B cell (primary cell): Measurements from ENCODE around the gene SMPD3. TPM values are rescaled to one million over a fixed set of nuclear protein-coding genes. Genes with fewer than 3 reads are reported as not detected.

Experiments used
- ATAC-seq: fragments of 200-7000 bp; cut with Tn5 transposase; one replicate; pipeline ENCODE4 v1.10.0; 2021; ENCODE audit warnings: low read depth, mild to moderate bottlenecking, moderate number of reproducible peaks, moderate library complexity
- CTCF ChIA-PET: fragments of 350-600 bp; sonication (Branson Sonifier 250); formaldehyde crosslinking; loops from one replicate; lab custom pipeline; 2021; ENCODE audit warnings: antibody characterized with exemption, inconsistent platforms; lab: Charles Lee
- POLR2A ChIA-PET: fragments of 350-600 bp; sonication (Branson Sonifier 250); formaldehyde crosslinking; loops from one replicate; lab custom pipeline; 2021; ENCODE audit warnings: antibody characterized with exemption; lab: Charles Lee
- DNase-seq: peaks from one replicate; pipeline ENCODE4 v3.0.0; 2013
- H2AFZ ChIP-seq: 2 replicates; pipeline ENCODE4 v1.6.1; 2012; ENCODE audit warnings: mild to moderate bottlenecking, low read depth, low read length; ENCODE audit not compliant: insufficient read depth, poor library complexity, severe bottlenecking
- H3K27ac ChIP-seq, 2 donors: 1 replicate in 1 of 2; 2 replicates in 1 of 2; pipeline ENCODE4 v1.5.1; 2012 to 2013; ENCODE audit warnings: low read length in 2 of 2, mild to moderate bottlenecking in 2 of 2, moderate library complexity in 1 of 2
- H3K27me3 ChIP-seq, 4 experiments: fragments of 200-600 bp in 1 of 4; sonication (generic) in 1 of 4; replicated peaks in 1 of 4; 1 replicate in 2 of 4; 2 replicates in 2 of 4; pipeline versions ENCODE4 v1.6.1 to v1.7.0; 2013 to 2016; ENCODE audit warnings: low read length in 3 of 4, mild to moderate bottlenecking in 2 of 4, mixed read lengths in 1 of 4, moderate library complexity in 1 of 4; ENCODE audit not compliant: insufficient read depth in 4 of 4, control insufficient read depth in 3 of 4; ENCODE audit errors: control extremely low read depth in 1 of 4
- H3K36me3 ChIP-seq, 2 experiments: replicated peaks in 1 of 2; 1 replicate in 1 of 2; 2 replicates in 1 of 2; pipeline versions ENCODE4 v1.6.1 to v1.7.1; 2013; ENCODE audit warnings: low read length in 1 of 2; ENCODE audit not compliant: insufficient read depth in 2 of 2, control insufficient read depth in 1 of 2; ENCODE audit errors: control extremely low read depth in 1 of 2, extremely low read depth in 1 of 2
- H3K4me1 ChIP-seq, 2 donors: fragments of 200-600 bp in 1 of 2; sonication (generic) in 1 of 2; 1 replicate in 1 of 2; 2 replicates in 1 of 2; pipeline versions ENCODE4 v1.5.1 to v1.6.1; 2013 to 2017; ENCODE audit warnings: low read length in 2 of 2; ENCODE audit not compliant: control insufficient read depth in 2 of 2, insufficient read depth in 2 of 2
- H3K4me2 ChIP-seq: replicated peaks from 2 replicates; pipeline ENCODE3; 2012; ENCODE audit warnings: mild to moderate bottlenecking, low read depth, low read length; ENCODE audit not compliant: poor library complexity, severe bottlenecking
- H3K4me3 ChIP-seq, 5 experiments: fragments of 200-600 bp in 1 of 5; sonication (generic) in 1 of 5; 1 replicate in 3 of 5; 2 replicates in 2 of 5; pipeline versions ENCODE4 v1.5.1 to v1.7.0; 2011 to 2016; ENCODE audit warnings: low read length in 4 of 5, mild to moderate bottlenecking in 4 of 5, low read depth in 2 of 5, control low read depth in 1 of 5, moderate library complexity in 1 of 5; ENCODE audit not compliant: insufficient read depth in 1 of 5; ENCODE audit errors: control extremely low read depth in 1 of 5, extremely low read depth in 1 of 5
- H3K79me2 ChIP-seq: fragments of 200-600 bp; sonication (generic); one replicate; pipeline ENCODE4 v1.6.0; 2016; ENCODE audit warnings: low read length; ENCODE audit not compliant: control insufficient read depth, insufficient read depth
- H3K9ac ChIP-seq: fragments of 200-600 bp; sonication (generic); 2 replicates; pipeline ENCODE4 v1.6.1; 2017; ENCODE audit warnings: mild to moderate bottlenecking, low read length, moderate library complexity
- H3K9me3 ChIP-seq, 3 donors: one replicate each; pipeline versions ENCODE4 v1.6.1 to v1.7.1; 2013; ENCODE audit warnings: low read length in 2 of 3; ENCODE audit not compliant: control insufficient read depth in 2 of 3, insufficient read depth in 1 of 3; ENCODE audit errors: control extremely low read depth in 1 of 3
- H4K20me1 ChIP-seq: 2 replicates; pipeline ENCODE4 v1.6.0; 2012; ENCODE audit warnings: mild to moderate bottlenecking, low read length; ENCODE audit not compliant: insufficient read depth, control insufficient read depth, poor library complexity, severe bottlenecking
- H3K27ac Mint-ChIP-seq: one replicate; pipeline ENCODE4 v1.8.0; 2021; ENCODE audit warnings: mixed read lengths
- H3K27me3 Mint-ChIP-seq: one replicate; pipeline ENCODE4 v1.8.0; 2021; ENCODE audit warnings: mixed read lengths
- H3K4me1 Mint-ChIP-seq: one replicate; pipeline ENCODE4 v1.8.0; 2021; ENCODE audit warnings: mixed read lengths
- H3K4me3 Mint-ChIP-seq: one replicate; pipeline ENCODE4 v1.8.0; 2021; ENCODE audit warnings: mixed read lengths
- H3K9me3 Mint-ChIP-seq: one replicate; pipeline ENCODE4 v1.8.0; 2022; ENCODE audit warnings: mixed read lengths; ENCODE audit not compliant: insufficient read depth
- EZH2 ChIP-seq: IDR thresholded peaks from 2 replicates; pipeline ENCODE4 v1.6.1; 2012; ENCODE audit warnings: borderline replicate concordance, low read depth, mild to moderate bottlenecking, moderate library complexity, low read length; ENCODE audit not compliant: insufficient read depth, poor library complexity, severe bottlenecking
- WGBS: methylation state at CpG from one replicate; pipeline ENCODE4 v1.1.5; 2013; ENCODE audit warnings: missing lambda C conversion rate; ENCODE audit not compliant: insufficient coverage; 5-methylcytosine and 5-hydroxymethylcytosine counted together
- intact Hi-C: fragments of 100-400 bp; cut with micrococcal nuclease; formaldehyde crosslinking; loops from one replicate; pipeline ENCODE4 v1.10.0; 2022
- polyA plus RNA-seq: library from polyadenylated mRNA; depleted of rRNA; stranded (reverse); fragments of >200 nt; gene quantifications from 2 replicates; pipeline ENCODE4 v1.2.3, GENCODE V29; 2012
- total RNA-seq, 2 donors: library from RNA; stranded (reverse); fragments of 120-200 nt in 1 of 2; gene quantifications; 1 replicate in 1 of 2; 2 replicates in 1 of 2; pipeline versions ENCODE4 v1.2.3 to v1.2.4, GENCODE V29; 2013 to 2022
- TF ChIP-seq, protein P1 (sequence below): fragments of 200-600 bp; IDR thresholded peaks from one replicate; pipeline ENCODE4 v1.8.0; 2022; ENCODE audit warnings: antibody characterized with exemption, mild to moderate bottlenecking

Gene SMPD3
- total and polyA plus RNA-seq, 2 donors (not counting 1 experiment from before 2014, with no cell fraction given), result 1.2 to 2.8 TPM

DNA sequence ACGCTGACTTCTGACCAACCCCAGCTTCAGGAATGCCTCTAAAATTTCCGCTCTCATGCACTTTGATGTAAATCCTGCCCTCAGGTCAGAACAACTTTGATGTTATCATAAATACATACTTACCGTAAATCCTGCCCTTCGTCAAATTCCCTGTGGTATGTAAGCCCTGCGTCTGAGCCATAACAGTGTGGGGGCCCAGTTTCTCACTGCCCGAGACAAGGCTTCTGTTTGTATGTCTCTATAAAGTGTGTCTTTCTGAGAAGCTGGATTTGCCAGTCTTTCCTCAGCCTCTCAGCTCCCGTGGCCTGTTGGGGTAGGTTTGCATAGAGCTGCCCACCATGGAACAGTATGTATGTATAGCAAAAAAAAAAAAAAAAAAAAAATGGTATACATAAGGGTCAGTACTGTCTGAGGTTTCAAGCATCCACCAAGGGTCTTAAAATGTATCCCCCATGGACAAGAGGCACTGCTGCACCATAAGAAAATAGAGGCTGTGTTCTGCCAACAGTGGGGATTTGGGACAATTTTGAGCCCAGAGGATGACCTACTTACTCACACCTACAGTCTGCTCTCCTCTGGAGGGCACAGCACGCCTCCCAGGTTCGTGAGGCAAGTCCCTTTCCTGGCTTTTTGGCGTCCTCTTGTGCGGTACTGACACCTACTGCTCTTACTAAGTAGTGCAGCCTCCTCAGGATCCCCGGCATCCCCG is 120.0 kb downstream of the SMPD3 start:
- no peaks in the 10 kb centered on the region for H3K9me3 ChIP-seq
- peak; percentile 99 for ATAC-seq
- no peak overlapping the region for H3K27ac Mint-ChIP-seq
- peaks cover 14% of the 10 kb centered on the region for H3K4me1 Mint-ChIP-seq
- no peak overlapping the region for H3K27ac ChIP-seq
- peaks cover 2% of the 10 kb centered on the region for H3K79me2 ChIP-seq
- H3K9me3 Mint-ChIP-seq, result no peaks in the 10 kb centered on the region
- no peak overlapping the region for H3K4me3 ChIP-seq
- no peaks in the 10 kb centered on the region for H3K27me3 ChIP-seq
- CTCF ChIA-PET, result interaction anchor here (0.6 to 17.5 kb wide), 24 partner anchors 9 to 256 kb away, joined by 3 to 554 read pairs (median 6); partner anchors contain the start of genes ESRP2, PLA2G15, PRMT7 and SLC7A6
- TF ChIP-seq, protein P1, sequence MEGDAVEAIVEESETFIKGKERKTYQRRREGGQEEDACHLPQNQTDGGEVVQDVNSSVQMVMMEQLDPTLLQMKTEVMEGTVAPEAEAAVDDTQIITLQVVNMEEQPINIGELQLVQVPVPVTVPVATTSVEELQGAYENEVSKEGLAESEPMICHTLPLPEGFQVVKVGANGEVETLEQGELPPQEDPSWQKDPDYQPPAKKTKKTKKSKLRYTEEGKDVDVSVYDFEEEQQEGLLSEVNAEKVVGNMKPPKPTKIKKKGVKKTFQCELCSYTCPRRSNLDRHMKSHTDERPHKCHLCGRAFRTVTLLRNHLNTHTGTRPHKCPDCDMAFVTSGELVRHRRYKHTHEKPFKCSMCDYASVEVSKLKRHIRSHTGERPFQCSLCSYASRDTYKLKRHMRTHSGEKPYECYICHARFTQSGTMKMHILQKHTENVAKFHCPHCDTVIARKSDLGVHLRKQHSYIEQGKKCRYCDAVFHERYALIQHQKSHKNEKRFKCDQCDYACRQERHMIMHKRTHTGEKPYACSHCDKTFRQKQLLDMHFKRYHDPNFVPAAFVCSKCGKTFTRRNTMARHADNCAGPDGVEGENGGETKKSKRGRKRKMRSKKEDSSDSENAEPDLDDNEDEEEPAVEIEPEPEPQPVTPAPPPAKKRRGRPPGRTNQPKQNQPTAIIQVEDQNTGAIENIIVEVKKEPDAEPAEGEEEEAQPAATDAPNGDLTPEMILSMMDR, result peak; percentile 96
- TF ChIP-seq EZH2, result no peak
- DNase-seq, result peak; percentile 86
- no peaks in the 10 kb centered on the region for H3K27me3 Mint-ChIP-seq
- H3K36me3 ChIP-seq, result peaks cover 0 to 21% of the 10 kb centered on the region in 2 experiments
- H2AFZ ChIP-seq, result no peak overlapping the region
- H4K20me1 ChIP-seq, result no peaks in the 10 kb centered on the region
- POLR2A ChIA-PET, result interaction anchor here (0.5 to 0.7 kb wide), 2 partner anchors 41 to 57 kb away, joined by 3 read pairs; no protein-coding TSS in a partner anchor
- intact Hi-C loops, result loop anchor here (1.0 to 2.0 kb wide), 4 partner anchors 18 to 91 kb away; partner anchors contain the start of gene SLC7A6OS
- 50% methylated on average over 8 of the region's 13 CpGs for WGBS
- peaks cover 11 to 16% of the 10 kb centered on the region in 2 donors for H3K4me1 ChIP-seq
- no peak overlapping the region for H3K4me2 ChIP-seq
- H3K9ac ChIP-seq, result no peak overlapping the region
- no peak overlapping the region for H3K4me3 Mint-ChIP-seq

DNA sequence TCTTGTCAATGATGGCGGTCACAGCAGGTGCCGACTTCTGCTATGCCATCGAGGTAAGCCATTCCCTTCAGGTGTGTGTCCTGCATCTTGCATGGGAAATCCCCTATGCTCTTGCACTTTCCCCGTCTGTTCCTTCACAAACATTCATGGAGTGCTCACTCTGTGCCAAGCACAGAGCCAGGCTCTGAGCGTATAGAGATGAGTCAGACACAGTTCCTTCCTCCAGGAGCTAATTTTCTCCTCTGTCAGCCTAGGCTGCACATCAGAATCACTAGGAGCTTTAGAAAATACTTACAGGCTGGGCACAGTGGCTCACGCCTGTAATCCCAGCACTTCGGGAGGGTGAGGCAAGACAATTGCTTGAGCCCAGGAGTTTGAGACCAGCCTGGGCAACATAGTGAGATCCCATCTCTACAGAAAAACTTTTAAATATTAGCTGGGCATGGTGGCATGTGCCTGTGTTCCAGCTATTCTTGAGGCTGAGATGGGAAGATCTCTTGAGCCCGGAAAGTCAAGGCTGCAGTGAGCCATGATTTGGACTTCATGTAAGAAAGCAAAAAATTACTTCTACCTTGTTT is 123.4 kb downstream of the SMPD3 start:
- no peak overlapping the region for H3K27ac Mint-ChIP-seq
- peaks cover 3% of the 10 kb centered on the region for H3K4me1 Mint-ChIP-seq
- H3K4me1 ChIP-seq, result peaks cover 0 to 2% of the 10 kb centered on the region in 2 donors
- H4K20me1 ChIP-seq, result no peaks in the 10 kb centered on the region
- no peak overlapping the region for H3K4me2 ChIP-seq
- TF ChIP-seq EZH2, result no peak
- TF ChIP-seq, protein P1, result no peak
- H3K4me3 Mint-ChIP-seq, result no peak overlapping the region
- H2AFZ ChIP-seq, result no peak overlapping the region
- intact Hi-C loops, result no loop called here
- no peak overlapping the region for H3K27ac ChIP-seq
- H3K27me3 ChIP-seq, result no peaks in the 10 kb centered on the region
- no peak overlapping the region for H3K4me3 ChIP-seq
- CTCF ChIA-PET, result interaction anchor here (1.6 to 17.5 kb wide), 3 partner anchors 36 to 67 kb away, joined by 3 to 554 read pairs (median 4); partner anchors contain the start of gene SLC7A6
- no peaks in the 10 kb centered on the region for H3K27me3 Mint-ChIP-seq
- peaks cover 0 to 39% of the 10 kb centered on the region in 2 experiments for H3K36me3 ChIP-seq
- POLR2A ChIA-PET, result interaction anchor here (1.2 kb wide), 1 partner anchor 63 kb away, joined by 3 read pairs; no protein-coding TSS in a partner anchor
- H3K9me3 Mint-ChIP-seq, result no peaks in the 10 kb centered on the region
- no peak overlapping the region for H3K9ac ChIP-seq
- 96% methylated on average over 7 of the region's 8 CpGs for WGBS
- H3K9me3 ChIP-seq, result no peaks in the 10 kb centered on the region
- no peak for ATAC-seq
- no peak for DNase-seq
- H3K79me2 ChIP-seq, result peaks cover 2% of the 10 kb centered on the region
